Neural cell (in vitro differentiated cells): ENCODE results near the gene ANKRD13C. TPM values are rescaled to one million over a fixed set of nuclear protein-coding genes. Genes with fewer than 3 reads are reported as not detected.

Experiments used
- H2AFZ ChIP-seq: fragments of 200-600, 300-800 bp; sonication (generic), shearing (Covaris generic); 2 replicates; pipeline ENCODE4 v1.6.0; 2014; ENCODE audit warnings: low read depth, mild to moderate bottlenecking, antibody characterized with exemption, low read length, moderate library complexity
- H3F3A ChIP-seq: fragments of 200-600 bp; shearing (Covaris generic); 2 replicates; pipeline ENCODE4 v1.6.1; 2016; ENCODE audit warnings: mild to moderate bottlenecking, moderate library complexity, mixed read lengths, antibody characterized with exemption, low read length; ENCODE audit not compliant: insufficient read depth, poor library complexity, severe bottlenecking
- H3K27ac ChIP-seq: fragments of 200-600, 300-800 bp; sonication (generic), shearing (Covaris generic); 2 replicates; pipeline ENCODE4 v1.5.1; 2014; ENCODE audit warnings: mild to moderate bottlenecking, low read length, moderate library complexity
- H3K27me3 ChIP-seq: fragments of 300-800, 200-600 bp; sonication (generic), shearing (Covaris generic); 2 replicates; pipeline ENCODE4 v1.6.0; 2014; ENCODE audit warnings: mild to moderate bottlenecking, low read depth, low read length, moderate library complexity; ENCODE audit not compliant: insufficient read depth
- H3K36me3 ChIP-seq: fragments of 300-800, 200-600 bp; sonication (generic), shearing (Covaris generic); 2 replicates; pipeline ENCODE4 v1.5.1; 2014; ENCODE audit warnings: mild to moderate bottlenecking, antibody characterized with exemption, low read length, moderate library complexity; ENCODE audit not compliant: insufficient read depth
- H3K4me2 ChIP-seq: fragments of 300-800, 200-600 bp; sonication (generic), shearing (Covaris generic); 2 replicates; pipeline ENCODE4 v1.6.0; 2014; ENCODE audit warnings: mild to moderate bottlenecking, low read length
- H3K4me3 ChIP-seq: fragments of 300-800, 200-600 bp; sonication (generic), shearing (Covaris generic); 2 replicates; pipeline ENCODE4 v1.5.1; 2014; ENCODE audit warnings: mild to moderate bottlenecking, low read length, moderate library complexity
- H3K79me2 ChIP-seq: fragments of 200-600 bp; shearing (Covaris generic); replicated peaks from 2 replicates; pipeline ENCODE4 v1.6.0; 2014; ENCODE audit warnings: mild to moderate bottlenecking, low read length, moderate library complexity; ENCODE audit not compliant: insufficient read depth
- H3K9ac ChIP-seq: fragments of 300-800, 200-600 bp; sonication (generic), shearing (Covaris generic); 2 replicates; pipeline ENCODE4 v1.6.1; 2016; ENCODE audit warnings: mild to moderate bottlenecking, low read length, mixed read lengths
- H3K9me2 ChIP-seq: fragments of 200-600 bp; shearing (Covaris generic); 2 replicates; pipeline ENCODE4 v1.6.1; 2016; ENCODE audit warnings: mild to moderate bottlenecking, low read length, mixed read lengths; ENCODE audit not compliant: insufficient read depth
- H3K9me3 ChIP-seq: fragments of 200-600, 300-800 bp; sonication (generic), shearing (Covaris generic); 2 replicates; pipeline ENCODE4 v1.6.1; 2016; ENCODE audit warnings: mild to moderate bottlenecking, mixed run types, low read length, moderate library complexity, mixed read lengths
- H4K20me1 ChIP-seq: fragments of 200-600 bp; shearing (Covaris generic); 2 replicates; pipeline ENCODE4 v1.6.1; 2016; ENCODE audit warnings: mild to moderate bottlenecking, mixed run types; ENCODE audit not compliant: insufficient read depth
- EP300 ChIP-seq: fragments of 450-650 bp; conservative IDR thresholded peaks from 2 replicates; pipeline ENCODE4 v1.6.1; 2014; ENCODE audit warnings: antibody characterized with exemption, mild to moderate bottlenecking, moderate library complexity; ENCODE audit not compliant: poor library complexity, severe bottlenecking
- EZH2 ChIP-seq: fragments of 200-600, 300-800 bp; shearing (Covaris generic), sonication (generic); IDR thresholded peaks from 2 replicates; pipeline ENCODE4 v1.6.1; 2014; ENCODE audit warnings: antibody characterized with exemption, low read length, borderline replicate concordance, mild to moderate bottlenecking; ENCODE audit not compliant: insufficient read depth, poor library complexity, severe bottlenecking
- MXI1 ChIP-seq: fragments of 450-650 bp; conservative IDR thresholded peaks from 2 replicates; pipeline ENCODE4 v1.6.1; 2014; ENCODE audit warnings: antibody characterized with exemption, mild to moderate bottlenecking; ENCODE audit not compliant: poor library complexity, severe bottlenecking
- POLR2AphosphoS5 ChIP-seq: IDR thresholded peaks from 2 replicates; pipeline ENCODE4 v1.6.1; 2012
- RAD21 ChIP-seq: fragments of 450-650 bp; conservative IDR thresholded peaks from 2 replicates; pipeline ENCODE4 v1.6.1; 2014; ENCODE audit warnings: antibody characterized with exemption, mild to moderate bottlenecking, moderate library complexity
- REST ChIP-seq: IDR thresholded peaks from 2 replicates; pipeline ENCODE4 v1.6.1; 2012; ENCODE audit warnings: borderline replicate concordance
- SMC3 ChIP-seq: fragments of 450-650 bp; conservative IDR thresholded peaks from 2 replicates; pipeline ENCODE4 v1.6.1; 2014; ENCODE audit warnings: antibody characterized with exemption, mild to moderate bottlenecking, moderate library complexity; ENCODE audit not compliant: poor library complexity
- TAF1 ChIP-seq: IDR thresholded peaks from 2 replicates; pipeline ENCODE4 v1.6.1; 2012; ENCODE audit warnings: low read depth
- polyA plus RNA-seq: library from polyadenylated mRNA; depleted of rRNA; stranded (reverse); fragments of >200 nt; gene quantifications from 2 replicates; pipeline ENCODE4 v1.2.3, GENCODE V29; 2014
- TF ChIP-seq, protein P1 (sequence below): fragments of 450-650 bp; IDR thresholded peaks from 2 replicates; pipeline ENCODE4 v1.5.1; 2014; ENCODE audit warnings: antibody characterized with exemption, mild to moderate bottlenecking, moderate library complexity; ENCODE audit not compliant: poor library complexity, severe bottlenecking

Gene ANKRD13C
- polyA plus RNA-seq, 1 donor from 2014 or later: 53.3 TPM

GRCh38 chr1:70314706-70315304, 39.7 kb downstream of the ANKRD13C start:
- H3K36me3 ChIP-seq: no peaks in the 10 kb centered on the region
- H3K4me3 ChIP-seq: no peak overlapping the region
- H3F3A ChIP-seq: no peaks in the 10 kb centered on the region
- peaks cover 15% of the 10 kb centered on the region for H3K79me2 ChIP-seq
- H3K9me3 ChIP-seq: no peaks in the 10 kb centered on the region
- peak overlapping the region; percentile 44 for H3K27ac ChIP-seq
- H3K4me2 ChIP-seq: no peak overlapping the region
- no peaks in the 10 kb centered on the region for H3K27me3 ChIP-seq
- H3K9me2 ChIP-seq: no peaks in the 10 kb centered on the region
- H4K20me1 ChIP-seq: no peaks in the 10 kb centered on the region
- no peak overlapping the region for H2AFZ ChIP-seq
- TF ChIP-seq RAD21: peak; percentile 47
- TF ChIP-seq TAF1: no peak
- TF ChIP-seq, protein P1, sequence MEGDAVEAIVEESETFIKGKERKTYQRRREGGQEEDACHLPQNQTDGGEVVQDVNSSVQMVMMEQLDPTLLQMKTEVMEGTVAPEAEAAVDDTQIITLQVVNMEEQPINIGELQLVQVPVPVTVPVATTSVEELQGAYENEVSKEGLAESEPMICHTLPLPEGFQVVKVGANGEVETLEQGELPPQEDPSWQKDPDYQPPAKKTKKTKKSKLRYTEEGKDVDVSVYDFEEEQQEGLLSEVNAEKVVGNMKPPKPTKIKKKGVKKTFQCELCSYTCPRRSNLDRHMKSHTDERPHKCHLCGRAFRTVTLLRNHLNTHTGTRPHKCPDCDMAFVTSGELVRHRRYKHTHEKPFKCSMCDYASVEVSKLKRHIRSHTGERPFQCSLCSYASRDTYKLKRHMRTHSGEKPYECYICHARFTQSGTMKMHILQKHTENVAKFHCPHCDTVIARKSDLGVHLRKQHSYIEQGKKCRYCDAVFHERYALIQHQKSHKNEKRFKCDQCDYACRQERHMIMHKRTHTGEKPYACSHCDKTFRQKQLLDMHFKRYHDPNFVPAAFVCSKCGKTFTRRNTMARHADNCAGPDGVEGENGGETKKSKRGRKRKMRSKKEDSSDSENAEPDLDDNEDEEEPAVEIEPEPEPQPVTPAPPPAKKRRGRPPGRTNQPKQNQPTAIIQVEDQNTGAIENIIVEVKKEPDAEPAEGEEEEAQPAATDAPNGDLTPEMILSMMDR: peak; percentile 55
- TF ChIP-seq REST: no peak
- TF ChIP-seq MXI1: no peak
- no peak for TF ChIP-seq EZH2
- TF ChIP-seq EP300: peak; percentile 25
- peak; percentile 50 for TF ChIP-seq SMC3
- no peak overlapping the region for H3K9ac ChIP-seq

GRCh38 chr1:70311369-70311768, 43.2 kb downstream of the ANKRD13C start:
- Histone ChIP-seq H3F3A (no peaks in the 10 kb centered on the region), H3K79me2 (peaks cover 9% of the 10 kb centered on the region), H3K27me3 (no peaks in the 10 kb centered on the region), H3K4me2 (no peak overlapping the region), H3K9me2 (no peaks in the 10 kb centered on the region), H2AFZ (no peak overlapping the region), H3K36me3 (peaks cover 5% of the 10 kb centered on the region), H3K27ac (no peak overlapping the region), H3K4me3 (no peak overlapping the region), H3K9me3 (no peaks in the 10 kb centered on the region), H4K20me1 (no peaks in the 10 kb centered on the region), H3K9ac (no peak overlapping the region)
- TF ChIP-seq POLR2AphosphoS5 (no peak), MXI1 (no peak), REST (no peak), RAD21 (no peak), TAF1 (no peak), EZH2 (no peak), SMC3 (no peak)
- TF ChIP-seq, protein P1: no peak
